SKM-1 (cell line): ENCODE data around the gene RAB1A.
A peak's percentile ranks its signal among the peaks of the same experiment; 100 is the strongest.
"Not testable (repeated sequence)": the region's sequence is repeated elsewhere in the genome, so short reads cannot be mapped to it uniquely, and the experiment has no call there.

Source experiments
- DNase-seq: peaks from one replicate; lab custom pipeline; 2025; ENCODE audit not compliant: unreplicated experiment; lab: John Stamatoyannopoulos, UW

Gene RAB1A

DNA sequence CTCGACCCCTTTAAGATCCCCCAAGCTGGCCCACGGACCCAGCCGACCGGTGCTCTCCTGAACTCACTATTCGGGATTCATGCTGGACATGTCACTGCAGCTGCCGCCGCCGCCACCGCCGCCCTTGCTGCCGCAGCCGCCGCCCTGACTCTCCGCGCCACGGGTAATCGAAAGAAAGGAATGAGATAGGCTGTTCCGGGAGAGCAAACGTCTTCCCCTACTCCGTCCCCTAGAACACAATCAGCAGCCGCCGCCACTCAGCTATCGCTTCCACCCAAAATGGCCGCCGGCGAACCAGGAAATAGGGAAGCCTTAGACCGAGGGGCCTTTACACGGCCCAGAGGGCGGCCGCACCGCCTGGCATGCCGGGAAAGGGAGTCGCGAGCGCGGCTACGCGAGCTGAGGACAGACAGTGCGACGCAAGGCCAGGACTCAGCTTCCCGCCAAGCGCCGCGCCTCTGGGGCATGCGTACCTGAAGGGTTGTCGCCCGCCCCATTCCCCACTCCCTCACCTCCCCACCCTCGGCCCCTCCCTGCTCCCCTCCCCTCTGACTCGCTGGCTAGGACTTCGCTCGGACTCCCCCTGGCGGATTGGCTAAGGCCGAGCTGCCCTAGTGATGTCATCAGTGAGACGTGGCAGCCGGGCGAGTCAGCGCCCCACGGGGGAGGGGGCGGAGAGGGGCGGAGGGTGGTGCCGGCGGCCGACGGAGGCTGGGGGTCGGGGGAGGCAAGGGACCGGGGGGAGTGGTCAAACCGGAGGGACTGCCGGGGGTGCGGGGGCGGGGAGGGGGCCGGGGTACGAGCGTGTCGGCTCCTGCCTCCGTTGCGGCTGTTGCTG lies at the start of gene RAB1A:
TSS of gene RAB1A (minus strand) at position 281 of the 838 bp plus-strand sequence. CDS start at position 90, 191 bp downstream.
- DNase-seq, result peak; percentile 97

GRCh38 chr2:65177751-65178442 lies 48.0 kb upstream of the RAB1A start:
- no peak for DNase-seq

DNA sequence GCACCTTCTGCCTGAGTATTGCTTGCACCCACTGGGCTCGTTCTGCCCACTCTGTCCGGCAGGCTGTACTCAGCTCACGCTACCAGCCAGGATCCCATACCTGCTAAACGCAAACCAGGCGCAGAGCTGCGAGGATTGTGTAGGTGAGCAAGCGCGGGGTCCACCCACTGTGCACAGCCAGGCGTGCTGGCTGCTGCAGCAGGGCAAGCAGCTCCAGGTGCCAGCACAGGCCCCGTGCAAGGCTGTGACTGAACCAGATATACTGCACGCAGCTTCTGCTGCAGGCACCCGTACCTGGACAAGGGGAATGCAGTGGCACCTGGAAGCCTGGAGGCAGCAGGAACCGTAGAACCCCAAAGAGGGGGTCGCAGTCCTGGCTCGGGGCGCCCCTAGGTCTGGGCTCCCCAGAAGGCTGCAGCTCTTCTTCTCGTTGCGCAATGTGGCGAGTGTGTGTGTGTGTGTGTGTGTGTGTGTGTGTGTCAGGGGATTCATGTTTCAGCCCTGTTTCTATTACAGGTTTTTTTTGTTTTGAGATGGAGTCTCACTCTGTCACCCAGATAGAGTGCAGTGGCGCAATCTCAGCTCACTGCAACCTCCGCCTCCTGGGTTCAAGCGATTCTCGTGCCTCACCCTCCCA lies 46.1 kb upstream of the RAB1A start:
- no peak for DNase-seq

- not testable (repeated sequence) for DNase-seq
Measured at GRCh38 chr2:65174031-65174430, 44.1 kb upstream of the RAB1A start.

DNA sequence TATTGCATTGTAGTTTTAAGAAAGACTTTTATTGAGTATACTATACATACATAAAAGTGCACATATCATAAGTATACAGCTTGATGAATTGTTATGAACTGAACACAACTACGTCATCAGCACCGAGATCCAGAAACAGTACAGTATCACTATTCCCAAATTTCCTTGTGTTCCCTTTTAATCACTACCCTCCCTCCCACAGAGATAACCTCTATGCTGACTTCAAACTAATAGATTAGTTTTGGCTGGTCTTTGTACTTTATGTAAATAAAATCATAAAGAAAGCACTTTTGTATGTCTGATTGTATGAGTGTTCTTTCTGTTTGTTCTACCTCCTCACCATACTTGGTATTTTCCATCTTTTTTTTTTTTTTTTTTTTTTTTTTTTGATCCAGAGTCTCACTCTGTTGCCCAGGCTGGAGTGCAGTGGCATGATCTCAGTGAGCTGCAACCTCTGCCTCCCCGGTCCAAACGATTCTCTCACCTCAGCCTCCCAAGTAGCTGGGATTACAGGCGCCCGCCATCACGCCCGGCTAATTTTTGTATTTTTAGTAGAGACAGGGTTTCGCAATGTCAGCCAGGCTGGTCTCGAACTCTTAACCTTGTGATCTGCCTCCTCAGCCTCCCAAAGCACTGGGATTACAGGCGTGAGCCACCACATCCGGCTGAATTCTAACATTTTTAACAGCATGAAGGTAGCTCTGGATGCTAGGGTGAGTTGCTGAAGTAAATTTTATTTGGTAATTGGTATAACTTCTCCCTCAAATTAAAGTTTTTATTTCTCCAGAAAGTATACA lies 43.3 kb upstream of the RAB1A start:
- no peak for DNase-seq

DNA sequence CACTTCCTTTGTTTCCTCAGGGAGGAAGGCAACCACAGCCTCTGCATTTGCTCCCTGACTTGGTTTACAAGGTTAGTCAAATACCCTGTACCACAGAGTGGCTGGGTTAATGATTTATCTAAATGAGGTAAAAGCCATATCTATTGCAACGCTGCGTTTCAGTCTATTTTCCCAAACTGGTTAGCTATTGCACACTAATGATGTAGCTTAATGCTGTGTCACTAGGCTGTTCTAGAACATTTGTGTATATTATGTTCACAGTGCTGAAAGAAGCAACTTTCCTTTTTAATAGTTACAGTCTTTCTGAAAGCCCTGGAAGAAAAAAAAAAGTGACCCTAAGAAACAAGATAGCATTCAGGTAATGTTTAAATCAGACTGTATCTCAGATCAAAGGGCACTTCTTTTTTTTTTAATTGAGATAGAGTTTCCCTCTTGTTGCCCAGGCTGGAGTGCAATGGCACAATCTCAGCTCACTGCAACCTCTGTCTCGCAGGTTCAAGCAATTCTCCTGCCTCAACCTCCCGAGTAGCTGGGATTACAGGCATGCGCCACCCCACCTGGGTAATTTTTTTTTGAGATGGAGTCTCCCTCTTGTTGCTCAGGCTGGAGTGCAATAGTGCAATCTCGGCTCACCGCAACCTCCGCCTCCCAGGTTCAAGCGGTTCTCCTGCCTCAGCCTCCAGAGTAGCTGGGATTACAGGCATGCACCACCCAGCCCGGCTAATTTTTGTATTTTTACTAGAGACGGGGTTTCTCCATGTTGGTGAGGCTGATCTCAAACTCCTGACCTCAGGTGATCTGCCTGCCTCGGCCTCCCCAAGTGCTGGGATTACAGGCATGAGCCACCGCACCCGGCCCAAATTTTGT lies 40.9 kb upstream of the RAB1A start:
- DNase-seq, result not testable (repeated sequence)

DNA sequence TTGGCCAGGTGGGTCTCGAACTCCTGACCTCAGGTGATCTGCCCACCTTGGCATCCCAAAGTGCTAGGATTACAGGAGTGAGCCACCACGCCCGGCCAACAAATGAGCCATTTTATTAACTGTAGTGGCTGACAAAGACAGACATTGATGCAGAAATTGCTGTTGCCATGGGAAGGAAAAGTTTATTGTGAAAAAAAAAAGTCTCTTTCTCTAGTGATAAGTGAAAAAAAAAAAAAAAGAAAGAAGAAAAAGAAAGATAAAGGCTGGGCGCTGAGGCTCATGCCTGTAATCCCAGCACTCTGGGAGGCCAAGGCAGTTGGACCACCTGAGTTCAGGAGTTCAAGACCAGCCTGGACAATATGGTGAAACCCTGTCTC lies 39.8 kb upstream of the RAB1A start:
- no peak for DNase-seq

DNA sequence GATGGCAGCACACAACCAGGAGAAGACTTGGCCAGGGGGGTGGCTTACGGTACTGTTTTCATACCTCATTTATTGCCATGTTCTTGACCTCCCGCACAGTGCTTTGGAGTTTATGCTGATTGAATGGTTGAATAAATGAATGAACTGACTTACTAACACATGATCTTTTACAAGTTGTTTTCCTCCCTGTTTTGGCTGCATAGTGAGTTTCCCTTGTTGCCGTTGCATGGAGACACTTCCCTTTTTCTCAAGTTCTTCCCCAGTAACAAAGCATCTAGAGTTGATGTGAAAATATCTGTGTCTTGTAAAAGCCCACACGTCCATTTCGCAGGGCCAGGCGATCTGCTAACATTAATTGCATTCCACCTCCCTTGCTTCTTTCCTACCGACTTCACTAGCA lies 35.7 kb upstream of the RAB1A start:
- DNase-seq, result peak; percentile 29

- DNase-seq, result peak; percentile 46
Measured at GRCh38 chr2:65164426-65164891, 34.6 kb upstream of the RAB1A start.

DNA sequence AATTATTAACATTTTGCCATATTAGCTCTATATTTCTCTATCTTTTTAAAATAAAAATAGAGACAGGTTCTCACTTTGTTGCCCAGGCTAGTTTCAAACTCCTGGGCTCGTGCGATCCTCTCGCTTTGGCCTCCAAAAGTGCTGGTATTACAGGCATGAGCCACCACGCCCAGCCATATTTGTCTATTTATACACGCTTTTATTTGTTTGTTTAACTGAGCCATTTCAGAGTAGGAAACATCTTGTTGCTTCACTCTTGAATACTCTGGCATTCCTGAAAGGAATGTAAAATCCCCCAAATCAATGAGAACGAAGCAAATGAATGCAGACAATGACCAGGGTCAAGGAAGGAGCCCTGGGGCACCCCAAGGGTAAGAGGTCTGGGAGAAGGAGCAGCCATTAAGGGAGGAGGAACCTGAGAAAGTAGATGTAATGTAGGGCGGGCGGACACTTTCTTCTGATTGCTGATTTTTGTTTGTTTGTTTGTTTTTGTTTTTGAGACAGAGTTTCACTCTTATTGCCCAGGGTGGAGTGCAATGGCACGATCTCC lies 31.7 kb upstream of the RAB1A start:
- no peak for DNase-seq

- DNase-seq, result no peak
Measured at GRCh38 chr2:65159906-65160305, 30.0 kb upstream of the RAB1A start.

DNA sequence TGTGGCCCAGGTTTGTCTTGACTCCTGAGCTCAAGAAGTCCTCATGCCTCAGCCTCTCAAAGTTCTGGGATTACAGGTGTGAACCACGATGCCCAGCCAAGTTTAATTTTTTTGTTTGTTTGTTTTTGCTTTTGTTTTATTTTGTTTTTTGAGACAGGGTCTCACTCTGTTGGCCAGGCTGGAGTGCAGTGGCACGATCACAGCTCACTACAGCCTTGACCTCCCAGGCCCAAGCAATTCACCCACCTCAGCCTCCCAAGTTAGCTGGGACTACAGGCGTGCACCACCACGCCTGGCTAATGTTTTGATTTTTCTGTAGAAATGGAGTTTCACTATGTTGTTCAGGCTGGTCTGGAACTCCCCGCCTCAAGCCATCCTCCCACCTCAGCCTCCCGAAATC lies 29.4 kb upstream of the RAB1A start:
- DNase-seq, result no peak

- DNase-seq, result no peak
Measured at GRCh38 chr2:65158557-65158956, 28.7 kb upstream of the RAB1A start.

GRCh38 chr2:65157856-65158255 lies 27.9 kb upstream of the RAB1A start:
- not testable (repeated sequence) for DNase-seq

GRCh38 chr2:65156041-65156440 lies 26.1 kb upstream of the RAB1A start:
- no peak for DNase-seq

DNA sequence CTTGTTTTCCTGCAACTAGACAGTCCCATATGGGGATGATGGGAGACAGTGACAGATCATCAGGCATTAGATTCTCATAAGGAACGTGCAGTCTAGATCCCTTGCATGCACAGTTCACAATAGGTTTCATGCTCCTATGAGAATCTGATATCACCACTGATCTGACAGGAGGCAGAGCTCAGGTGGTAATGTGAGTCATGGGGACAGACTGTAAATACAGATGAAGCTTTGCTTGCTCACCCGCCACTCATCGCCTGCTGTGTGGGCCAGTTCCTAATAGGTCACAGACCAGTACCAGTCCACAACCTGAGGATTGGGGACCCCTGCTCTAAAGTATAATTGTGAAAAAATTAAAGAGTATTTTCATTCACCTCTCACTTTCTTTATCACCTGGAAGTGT lies 23.6 kb upstream of the RAB1A start:
- DNase-seq, result no peak

DNA sequence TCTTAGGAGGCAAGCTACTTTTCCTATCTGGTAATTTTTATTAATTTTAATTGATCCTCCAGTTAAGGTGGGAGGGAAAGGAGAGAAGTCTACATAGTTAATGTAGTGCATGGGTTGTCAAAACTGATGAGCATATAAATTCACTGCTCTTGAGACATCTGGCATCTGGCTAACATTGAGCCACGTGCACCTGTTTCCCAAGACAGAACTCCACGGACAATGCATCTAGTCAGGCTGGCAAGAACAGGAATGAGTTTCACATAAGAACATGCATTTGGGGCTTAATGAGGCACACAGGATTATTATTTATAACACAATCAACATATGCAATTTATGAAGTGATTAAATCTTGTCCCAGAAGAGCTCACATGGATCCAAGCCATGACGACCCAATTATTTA lies 16.2 kb upstream of the RAB1A start:
- no peak for DNase-seq

DNA sequence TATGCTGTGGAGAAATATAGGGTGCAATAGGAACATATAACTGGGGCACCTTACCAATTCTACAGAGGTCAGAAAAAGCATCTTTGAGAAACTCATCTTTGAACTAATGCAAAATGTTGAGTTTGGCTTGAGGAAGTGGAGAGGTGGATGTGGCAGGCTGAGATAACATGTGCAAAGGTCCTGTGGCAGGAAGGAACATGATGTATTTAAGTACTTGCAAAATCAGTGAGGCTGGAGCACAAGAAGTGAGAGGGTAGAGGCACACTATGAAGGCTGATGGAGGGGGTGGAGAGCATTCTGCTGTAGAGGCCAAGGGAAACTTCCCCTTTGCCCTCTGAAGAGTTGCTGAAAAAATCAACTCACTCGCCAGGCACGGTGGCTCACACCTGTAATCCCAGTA lies 14.7 kb upstream of the RAB1A start:
- no peak for DNase-seq

DNA sequence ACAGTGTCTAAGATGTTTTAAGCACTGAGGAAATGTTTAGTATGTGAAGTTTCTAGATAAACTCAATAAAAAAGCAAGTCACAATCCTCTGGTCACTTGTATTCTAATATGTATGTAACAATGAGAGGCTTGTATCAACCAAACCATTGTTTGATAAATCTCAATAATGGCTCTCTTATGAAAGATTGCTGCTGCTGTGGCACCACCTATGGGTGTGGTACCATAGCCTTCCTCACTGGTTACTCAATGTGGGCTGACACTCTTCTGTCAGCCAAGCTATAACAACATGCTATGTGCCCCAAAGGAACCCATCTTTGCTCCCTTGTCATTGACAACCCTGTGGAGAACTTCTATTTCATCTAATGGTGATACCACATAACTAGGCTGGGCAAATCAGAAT lies 12.6 kb upstream of the RAB1A start:
- DNase-seq, result no peak
